ENCODE results near the gene MINDY2. TPM values are rescaled to one million over a fixed set of nuclear protein-coding genes. Genes with fewer than 3 reads are reported as not detected.

MINDY2 gene
- total RNA-seq, 4 donors from 2014 or later = 7.1 to 22.0 (median 9.8) TPM

- H3K27ac ChIP-seq = no peak overlapping the region
- H3K4me1 ChIP-seq = peaks cover 12 to 23% of the 10 kb centered on the region in 2 donors
- ATAC-seq = no peak
Observed at GRCh38 chr15:58779554-58779953, 8.5 kb downstream of the MINDY2 start.

GRCh38 chr15:58785355-58785754, 14.3 kb downstream of the MINDY2 start:
- no peak overlapping the region for H3K27ac ChIP-seq

More at GRCh38 chr15:58779554-58779953, 8.5 kb downstream of the MINDY2 start:
- DNase-seq = no peak
- intact Hi-C loops (cut with DNase I; ENCODE audit: low total_unique reads) (loop anchor here (10.0 kb wide), 1 partner anchor 595 kb away; the partner anchor contains the start of gene MYO1E), in situ Hi-C loops (cut with MboI; ENCODE audit: low sequenced_read_pairs in 4 of 4) (no loop called here)
- Histone ChIP-seq H3K9me3 (no peaks in the 10 kb centered on the region), H3K27me3 (no peaks in the 10 kb centered on the region), H3K36me3 (no peaks in the 10 kb centered on the region), H3K4me3 (no peak overlapping the region)
- TF ChIP-seq POLR2A (IDR thresholded peaks at IDR 0.05) = no peak
- TF ChIP-seq, protein P1, sequence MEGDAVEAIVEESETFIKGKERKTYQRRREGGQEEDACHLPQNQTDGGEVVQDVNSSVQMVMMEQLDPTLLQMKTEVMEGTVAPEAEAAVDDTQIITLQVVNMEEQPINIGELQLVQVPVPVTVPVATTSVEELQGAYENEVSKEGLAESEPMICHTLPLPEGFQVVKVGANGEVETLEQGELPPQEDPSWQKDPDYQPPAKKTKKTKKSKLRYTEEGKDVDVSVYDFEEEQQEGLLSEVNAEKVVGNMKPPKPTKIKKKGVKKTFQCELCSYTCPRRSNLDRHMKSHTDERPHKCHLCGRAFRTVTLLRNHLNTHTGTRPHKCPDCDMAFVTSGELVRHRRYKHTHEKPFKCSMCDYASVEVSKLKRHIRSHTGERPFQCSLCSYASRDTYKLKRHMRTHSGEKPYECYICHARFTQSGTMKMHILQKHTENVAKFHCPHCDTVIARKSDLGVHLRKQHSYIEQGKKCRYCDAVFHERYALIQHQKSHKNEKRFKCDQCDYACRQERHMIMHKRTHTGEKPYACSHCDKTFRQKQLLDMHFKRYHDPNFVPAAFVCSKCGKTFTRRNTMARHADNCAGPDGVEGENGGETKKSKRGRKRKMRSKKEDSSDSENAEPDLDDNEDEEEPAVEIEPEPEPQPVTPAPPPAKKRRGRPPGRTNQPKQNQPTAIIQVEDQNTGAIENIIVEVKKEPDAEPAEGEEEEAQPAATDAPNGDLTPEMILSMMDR (IDR thresholded peaks at IDR 0.05 in 4 of 5, conservative IDR thresholded peaks at IDR 0.05 in 1 of 5) = no peak

DNA sequence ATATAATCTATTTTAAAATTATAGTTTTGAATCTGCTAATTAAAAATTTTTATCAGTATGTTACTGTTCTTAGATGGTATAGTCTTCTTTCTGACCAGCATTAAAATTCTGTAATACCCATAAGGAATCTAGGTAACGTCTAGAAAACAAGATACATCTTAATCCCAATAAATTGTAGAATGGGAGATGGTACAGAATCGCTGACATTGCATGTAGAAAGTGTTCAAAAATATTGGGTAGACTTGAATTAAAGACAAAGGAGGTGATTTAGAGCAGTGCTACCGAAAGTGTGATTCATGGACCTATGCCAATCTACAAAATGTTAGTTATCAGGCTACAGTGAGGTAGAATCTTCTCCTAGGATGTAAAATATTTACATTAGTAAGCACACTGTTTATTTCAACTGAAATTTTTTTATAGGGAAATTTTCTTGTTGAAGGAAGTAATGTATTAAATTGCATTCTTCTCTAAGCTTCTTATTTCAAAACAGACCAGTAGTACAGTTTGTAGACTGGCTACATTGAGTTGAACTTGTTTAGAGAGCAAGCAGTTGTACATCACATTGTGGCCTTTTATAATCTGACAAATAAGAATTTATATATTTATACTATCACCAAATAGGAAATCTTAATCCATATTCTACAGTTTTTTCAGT, 17.1 kb downstream of the MINDY2 start:
- Histone ChIP-seq H3K4me3 (no peak overlapping the region), H3K27me3 (no peaks in the 10 kb centered on the region), H3K9me3 (no peaks in the 10 kb centered on the region), H3K27ac (no peak overlapping the region), H3K4me1 (peaks cover 13 to 14% of the 10 kb centered on the region in 2 donors), H3K36me3 (no peaks in the 10 kb centered on the region)
- ATAC-seq (no peak), DNase-seq (no peak)
- in situ Hi-C loops (cut with MboI; ENCODE audit: low sequenced_read_pairs in 4 of 4) = no loop called here
- TF ChIP-seq POLR2A (IDR thresholded peaks at IDR 0.05) = no peak
- TF ChIP-seq, protein P1 (IDR thresholded peaks at IDR 0.05 in 4 of 5, conservative IDR thresholded peaks at IDR 0.05 in 1 of 5) = no peak
- intact Hi-C loops (cut with DNase I; ENCODE audit: low total_unique reads) = no loop called here

More at GRCh38 chr15:58785355-58785754, 14.3 kb downstream of the MINDY2 start:
- H3K9me3 ChIP-seq = no peaks in the 10 kb centered on the region
- intact Hi-C loops (cut with DNase I; ENCODE audit: low total_unique reads) = no loop called here
- H3K36me3 ChIP-seq = no peaks in the 10 kb centered on the region
- H3K4me1 ChIP-seq = peaks cover 13 to 14% of the 10 kb centered on the region in 2 donors
- TF ChIP-seq, protein P1 (IDR thresholded peaks at IDR 0.05 in 4 of 5, conservative IDR thresholded peaks at IDR 0.05 in 1 of 5) = no peak
- no peak for TF ChIP-seq POLR2A (IDR thresholded peaks at IDR 0.05)
- no peaks in the 10 kb centered on the region for H3K27me3 ChIP-seq
- DNase-seq (no peak), ATAC-seq (no peak)
- in situ Hi-C loops (cut with MboI; ENCODE audit: low sequenced_read_pairs in 4 of 4) = no loop called here
- no peak overlapping the region for H3K4me3 ChIP-seq

DNA sequence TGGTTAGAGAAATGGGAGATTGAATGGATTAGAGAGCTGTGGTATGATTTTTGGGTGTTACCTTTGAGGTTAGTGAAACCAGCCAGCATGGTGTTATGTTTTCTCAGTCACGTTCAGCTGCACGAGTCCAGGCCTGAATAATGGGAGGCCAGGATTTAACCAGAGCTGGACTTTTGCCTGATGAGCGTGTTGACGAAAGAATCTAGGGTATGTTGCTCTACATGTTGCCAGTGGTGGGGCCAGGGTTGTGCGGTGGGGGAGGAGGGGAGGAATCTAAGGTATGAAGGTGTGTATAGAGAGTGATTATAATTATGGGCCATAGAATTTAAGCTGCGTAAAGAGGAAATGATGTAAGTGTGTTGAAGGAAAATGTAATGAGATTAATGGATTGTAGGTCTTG, 22.8 kb downstream of the MINDY2 start:
- ATAC-seq = no peak
- TF ChIP-seq, protein P1 (IDR thresholded peaks at IDR 0.05 in 4 of 5, conservative IDR thresholded peaks at IDR 0.05 in 1 of 5) = no peak
- no peak for TF ChIP-seq POLR2A (IDR thresholded peaks at IDR 0.05)

More for the DNA sequence above, 22.8 kb downstream of the MINDY2 start:
- Histone ChIP-seq H3K27me3 (no peaks in the 10 kb centered on the region), H3K9me3 (no peaks in the 10 kb centered on the region), H3K4me1 (peaks cover 0 to 11% of the 10 kb centered on the region in 2 donors), H3K4me3 (no peak overlapping the region), H3K36me3 (no peaks in the 10 kb centered on the region), H3K27ac (no peak overlapping the region)
- DNase-seq = no peak
- intact Hi-C loops (cut with DNase I; ENCODE audit: low total_unique reads) = no loop called here
- in situ Hi-C loops (cut with MboI; ENCODE audit: low sequenced_read_pairs in 4 of 4) = no loop called here

Measured in gastrocnemius medialis (tissue), 4 donors.